Measurements from ENCODE around the gene DDX5. TPM values are rescaled to one million over a fixed set of nuclear protein-coding genes. Genes with fewer than 3 reads are reported as not detected.

DDX5 gene
- total RNA-seq, 1 experiment from 2014 or later, result 869 TPM

DNA sequence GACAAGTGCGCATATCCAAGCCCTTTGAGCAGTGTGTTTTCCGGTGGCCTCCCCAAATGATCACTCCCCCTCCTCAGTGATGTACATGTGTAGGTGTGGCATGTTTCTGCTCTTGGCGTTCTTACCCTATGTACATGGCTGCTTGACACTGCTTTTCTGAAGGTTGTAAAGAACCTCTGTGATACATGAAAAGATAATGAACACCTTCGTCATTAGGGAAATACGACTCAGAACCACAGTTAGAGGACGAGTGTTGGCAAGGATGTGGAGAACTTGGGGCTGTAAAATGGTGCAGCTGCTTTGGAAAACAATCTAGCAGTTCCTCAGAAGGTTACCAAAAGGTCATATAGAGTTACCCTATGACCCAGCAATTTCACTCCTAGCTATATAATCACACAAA is 29.3 kb upstream of the DDX5 start:
- no peaks in the 10 kb centered on the region for H3K27me3 Mint-ChIP-seq (ENCODE audit: low read depth)
- no peaks in the 10 kb centered on the region for H3K9me3 Mint-ChIP-seq
- Histone ChIP-seq H3K27me3 (ENCODE audit: insufficient read depth, low read length) (no peaks in the 10 kb centered on the region), H3K56ac (ENCODE audit: insufficient read length, low read depth, low read length) (no peak overlapping the region), H2BK15ac (ENCODE audit: low read depth, low read length) (no peak overlapping the region), H2BK5ac (ENCODE audit: insufficient read length, low read length) (no peak overlapping the region), H3K23me2 (ENCODE audit: insufficient read length, low read depth, low read length, poor library complexity, severe bottlenecking) (no peaks in the 10 kb centered on the region), H3K4ac (ENCODE audit: low read depth, low read length) (no peak overlapping the region), H3K9ac (ENCODE audit: extremely low read depth, insufficient read length, low read length) (no peak overlapping the region), H2BK12ac (ENCODE audit: insufficient read length, low read depth, low read length) (no peak overlapping the region), H3K4me1 (ENCODE audit: insufficient read depth, low read length) (no peaks in the 10 kb centered on the region), H3K27ac (ENCODE audit: insufficient read length, low read depth, low read length) (no peak overlapping the region), H3K14ac (ENCODE audit: insufficient read depth, low read length) (no peak overlapping the region), H3K9me3 (ENCODE audit: control insufficient read depth, low read depth, low read length) (no peaks in the 10 kb centered on the region), H3K79me1 (ENCODE audit: insufficient read depth, low read depth, low read length, poor library complexity, severe bottlenecking) (no peaks in the 10 kb centered on the region), H4K20me1 (ENCODE audit: control insufficient read depth, insufficient read depth, insufficient read length) (no peaks in the 10 kb centered on the region), H3K79me2 (ENCODE audit: insufficient read depth, low read length) (no peaks in the 10 kb centered on the region), H2AFZ (ENCODE audit: low read length) (no peak overlapping the region), H2AK5ac (ENCODE audit: insufficient read length, low read length) (no peak overlapping the region), H4K8ac (replicated peaks; ENCODE audit: insufficient read length, low read depth, low read length) (no peak overlapping the region), H4K5ac (ENCODE audit: insufficient read length, low read depth, low read length) (no peak overlapping the region), H3K4me2 (ENCODE audit: insufficient read depth, insufficient read length, low read length) (no peak overlapping the region), H2BK20ac (ENCODE audit: low read depth, low read length, poor library complexity, severe bottlenecking) (no peak overlapping the region), H3T11ph (ENCODE audit: low read length) (no peak overlapping the region), H2BK120ac (ENCODE audit: low read depth, low read length, poor library complexity, severe bottlenecking) (no peak overlapping the region), H3K18ac (ENCODE audit: insufficient read length, low read depth, low read length) (no peak overlapping the region), H3K23ac (ENCODE audit: insufficient read length, low read depth, low read length) (no peak overlapping the region), H4K91ac (ENCODE audit: insufficient read length, low read depth, low read length) (no peak overlapping the region)
- no peaks in the 10 kb centered on the region for H3K4me1 Mint-ChIP-seq
- no peak for DNase-seq
- no peak overlapping the region for H3K4me3 Mint-ChIP-seq
- H3K36me3 Mint-ChIP-seq (ENCODE audit: insufficient read depth in 1 of 3, low read depth in 3 of 3), result peaks cover 26 to 91% (median 66%) of the 10 kb centered on the region in 3 experiments
- no CpG with 5 or more reads among the region's 6 CpGs for WGBS (ENCODE audit: extremely low coverage, insufficient read length, low lambda C conversion rate)
- H3K27ac Mint-ChIP-seq, result no peak overlapping the region
- TF ChIP-seq, protein P1, sequence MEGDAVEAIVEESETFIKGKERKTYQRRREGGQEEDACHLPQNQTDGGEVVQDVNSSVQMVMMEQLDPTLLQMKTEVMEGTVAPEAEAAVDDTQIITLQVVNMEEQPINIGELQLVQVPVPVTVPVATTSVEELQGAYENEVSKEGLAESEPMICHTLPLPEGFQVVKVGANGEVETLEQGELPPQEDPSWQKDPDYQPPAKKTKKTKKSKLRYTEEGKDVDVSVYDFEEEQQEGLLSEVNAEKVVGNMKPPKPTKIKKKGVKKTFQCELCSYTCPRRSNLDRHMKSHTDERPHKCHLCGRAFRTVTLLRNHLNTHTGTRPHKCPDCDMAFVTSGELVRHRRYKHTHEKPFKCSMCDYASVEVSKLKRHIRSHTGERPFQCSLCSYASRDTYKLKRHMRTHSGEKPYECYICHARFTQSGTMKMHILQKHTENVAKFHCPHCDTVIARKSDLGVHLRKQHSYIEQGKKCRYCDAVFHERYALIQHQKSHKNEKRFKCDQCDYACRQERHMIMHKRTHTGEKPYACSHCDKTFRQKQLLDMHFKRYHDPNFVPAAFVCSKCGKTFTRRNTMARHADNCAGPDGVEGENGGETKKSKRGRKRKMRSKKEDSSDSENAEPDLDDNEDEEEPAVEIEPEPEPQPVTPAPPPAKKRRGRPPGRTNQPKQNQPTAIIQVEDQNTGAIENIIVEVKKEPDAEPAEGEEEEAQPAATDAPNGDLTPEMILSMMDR (conservative IDR thresholded peaks at IDR 0.05), result no peak
